ENCODE measurements around the gene ABLIM2.

DNA sequence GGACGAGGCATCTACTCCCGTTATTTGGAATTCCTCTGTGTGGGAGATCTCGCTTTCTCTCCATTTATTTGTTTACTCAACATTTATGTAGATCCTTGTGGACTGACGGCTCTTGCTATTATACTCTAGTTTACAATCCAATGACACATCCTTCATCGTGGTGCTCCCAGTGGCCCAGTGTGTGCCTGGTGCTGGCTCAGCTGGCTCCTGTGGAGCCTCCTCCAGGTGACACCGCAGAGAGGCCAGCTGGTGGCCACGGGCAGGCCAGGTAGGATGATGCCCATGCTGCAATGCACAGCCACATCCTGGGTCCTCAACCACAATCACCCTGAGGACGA lies 134.9 kb downstream of the ABLIM2 start:
- TF ChIP-seq, protein P1, sequence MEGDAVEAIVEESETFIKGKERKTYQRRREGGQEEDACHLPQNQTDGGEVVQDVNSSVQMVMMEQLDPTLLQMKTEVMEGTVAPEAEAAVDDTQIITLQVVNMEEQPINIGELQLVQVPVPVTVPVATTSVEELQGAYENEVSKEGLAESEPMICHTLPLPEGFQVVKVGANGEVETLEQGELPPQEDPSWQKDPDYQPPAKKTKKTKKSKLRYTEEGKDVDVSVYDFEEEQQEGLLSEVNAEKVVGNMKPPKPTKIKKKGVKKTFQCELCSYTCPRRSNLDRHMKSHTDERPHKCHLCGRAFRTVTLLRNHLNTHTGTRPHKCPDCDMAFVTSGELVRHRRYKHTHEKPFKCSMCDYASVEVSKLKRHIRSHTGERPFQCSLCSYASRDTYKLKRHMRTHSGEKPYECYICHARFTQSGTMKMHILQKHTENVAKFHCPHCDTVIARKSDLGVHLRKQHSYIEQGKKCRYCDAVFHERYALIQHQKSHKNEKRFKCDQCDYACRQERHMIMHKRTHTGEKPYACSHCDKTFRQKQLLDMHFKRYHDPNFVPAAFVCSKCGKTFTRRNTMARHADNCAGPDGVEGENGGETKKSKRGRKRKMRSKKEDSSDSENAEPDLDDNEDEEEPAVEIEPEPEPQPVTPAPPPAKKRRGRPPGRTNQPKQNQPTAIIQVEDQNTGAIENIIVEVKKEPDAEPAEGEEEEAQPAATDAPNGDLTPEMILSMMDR (IDR thresholded peaks at IDR 0.05): no peak
- no peak for TF ChIP-seq POLR2A (IDR thresholded peaks at IDR 0.05)
- no peak for TF ChIP-seq POLR2AphosphoS5 (IDR thresholded peaks at IDR 0.05)
